Activated T-cell treated with anti-CD3 and anti-CD28 coated beads, Interleukin-2, amount 50 U/mL, for 1 hour (primary cell): Measurements from ENCODE around the gene POR.

ENCODE experiments used
- DNase-seq: peaks from one replicate; pipeline ENCODE4 v3.0.0-alpha.2; 2020

The POR gene

GRCh38 chr7:75916685-75917634 is 2.0 kb downstream of the POR start:
- no peak for DNase-seq

DNA sequence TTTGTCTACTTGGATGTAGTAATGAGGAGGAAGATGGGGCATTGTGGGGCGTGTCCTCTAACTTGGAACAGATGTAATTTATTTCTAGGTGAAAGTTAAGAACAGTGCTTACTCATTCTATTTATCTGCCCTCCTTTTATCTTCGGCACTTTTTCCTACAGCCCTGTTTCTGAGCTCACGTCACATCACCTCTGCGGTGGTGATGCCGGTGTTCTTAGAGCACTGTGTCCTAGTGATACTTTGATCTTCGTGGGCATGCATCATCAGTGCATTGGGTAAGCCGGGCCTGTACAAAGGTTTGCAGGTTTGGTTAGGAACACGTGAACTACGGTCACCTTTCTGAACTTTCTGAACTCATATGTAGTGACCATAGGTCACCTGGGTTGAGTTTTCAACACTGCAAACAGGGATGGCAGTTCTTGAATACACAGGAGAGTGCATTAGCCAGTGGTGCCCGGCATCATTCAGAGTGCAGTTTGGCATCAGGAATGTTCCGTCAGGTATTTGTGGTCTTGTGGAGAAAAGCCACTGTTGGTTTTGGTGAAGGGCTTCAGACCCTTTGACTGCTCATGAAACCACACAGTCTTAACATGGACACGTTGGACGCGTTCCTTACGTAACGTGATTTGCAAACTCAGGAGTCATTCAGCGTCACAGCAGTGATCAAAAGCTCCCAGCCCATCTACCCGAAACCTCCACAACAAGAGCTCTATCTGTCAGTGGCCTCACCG is 5.6 kb downstream of the POR start:
- peak; percentile 33 for DNase-seq

GRCh38 chr7:75921479-75921878 is 6.5 kb downstream of the POR start:
- no peak for DNase-seq

DNA sequence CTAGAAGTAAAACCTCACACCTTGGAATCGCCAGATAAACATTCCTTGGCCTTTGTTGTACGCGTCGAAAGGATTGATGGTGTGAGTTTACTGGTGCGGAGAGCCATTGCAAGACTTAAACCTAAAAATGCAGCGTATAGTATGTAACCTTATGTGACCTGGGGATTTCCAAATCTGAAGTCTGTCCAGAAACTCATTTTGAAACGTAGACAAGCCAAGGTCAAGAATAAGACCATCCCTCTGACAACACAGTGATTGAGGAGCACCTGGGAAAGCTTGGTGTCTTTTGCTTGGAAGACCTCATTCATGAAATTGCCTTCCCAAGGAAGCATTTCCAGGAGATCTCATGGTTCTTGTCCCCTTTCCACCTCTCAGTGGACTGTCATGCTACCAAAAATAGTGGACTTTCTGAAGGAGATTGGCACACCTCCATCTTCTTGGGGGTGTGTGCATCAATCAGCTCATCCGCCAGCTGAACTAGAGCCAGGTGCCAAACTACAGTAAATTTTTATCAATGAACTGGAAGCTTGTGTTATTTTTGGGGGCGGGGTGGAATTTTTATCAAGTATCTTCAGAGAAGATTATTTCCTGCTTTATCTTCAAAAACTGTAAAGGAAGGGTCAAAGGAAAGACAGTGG is 8.1 kb downstream of the POR start:
- no peak for DNase-seq

- DNase-seq: no peak
Measured at GRCh38 chr7:75924256-75924655, 9.3 kb downstream of the POR start.

DNA sequence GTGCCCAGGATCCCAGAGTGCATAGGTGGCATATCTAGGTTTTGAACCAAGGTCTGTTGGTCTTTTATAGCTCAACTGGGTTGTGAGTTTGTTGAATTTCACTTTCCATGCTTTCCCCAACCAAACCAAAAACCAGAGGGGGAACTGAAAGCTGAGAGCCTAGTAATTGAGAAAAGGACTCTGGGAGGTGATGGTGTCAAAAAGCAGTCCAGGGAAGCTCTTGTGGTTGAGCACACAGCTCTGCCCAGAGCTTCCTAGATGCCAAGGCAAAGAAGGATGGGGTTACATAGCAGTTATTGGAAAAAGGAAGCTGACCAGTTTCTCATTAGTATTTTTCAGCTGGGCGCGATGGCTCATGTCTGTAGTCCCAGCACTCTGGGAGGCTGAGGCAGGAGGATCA is 9.9 kb downstream of the POR start:
- DNase-seq: no peak

DNA sequence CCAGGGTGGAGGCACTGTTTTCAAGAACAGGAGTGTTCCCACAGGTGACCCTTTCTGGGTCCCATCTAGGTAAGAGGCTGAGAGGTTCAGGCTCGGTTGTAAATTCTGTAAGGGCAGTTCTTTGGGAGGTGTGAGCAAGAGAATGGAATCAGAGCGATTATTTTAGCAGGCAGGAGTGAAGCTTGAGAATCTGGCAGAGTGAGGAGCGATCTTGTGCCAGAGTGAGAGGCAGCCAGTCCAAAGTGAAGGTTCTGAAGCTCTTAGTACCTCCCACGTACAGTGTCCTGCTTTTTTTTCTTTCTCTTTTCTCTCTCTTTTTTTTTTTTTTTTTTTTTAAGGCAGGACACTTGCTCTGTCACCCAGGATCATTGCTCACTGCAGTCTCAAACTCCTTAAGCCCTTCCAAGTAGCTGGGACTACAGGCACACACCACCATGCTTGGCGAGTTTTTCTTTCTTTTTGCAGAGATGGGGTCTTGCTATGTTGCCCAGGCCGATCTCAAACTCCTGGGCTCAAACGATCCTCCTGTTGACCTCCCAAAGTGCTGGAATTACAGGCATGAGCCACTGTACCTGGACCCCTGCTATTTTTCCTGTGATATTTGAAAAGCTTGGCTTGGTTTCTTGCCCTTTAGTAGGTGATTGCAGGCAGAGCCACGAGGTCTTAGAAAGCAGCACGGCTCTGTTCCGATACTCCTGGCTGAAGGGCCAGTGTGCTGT is 10.9 kb downstream of the POR start:
- no peak for DNase-seq

DNA sequence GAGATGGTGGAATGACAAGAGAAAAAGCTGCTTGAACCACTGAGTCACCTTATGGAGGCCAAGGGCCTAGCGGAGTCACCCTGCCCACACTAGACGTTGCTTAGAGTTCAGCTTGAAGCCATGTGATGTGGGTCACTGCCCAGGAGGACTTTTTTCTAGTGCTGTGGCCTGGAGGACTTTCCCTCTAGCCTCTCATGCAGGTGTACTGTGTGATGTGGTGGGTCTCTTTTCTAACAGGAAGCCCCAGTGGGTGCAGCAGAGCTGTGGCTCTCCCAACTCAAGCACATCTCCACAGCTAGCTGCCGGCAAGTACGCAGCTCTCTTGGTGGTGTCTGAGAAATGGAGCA is 13.6 kb downstream of the POR start:
- peak; percentile 30 for DNase-seq

DNA sequence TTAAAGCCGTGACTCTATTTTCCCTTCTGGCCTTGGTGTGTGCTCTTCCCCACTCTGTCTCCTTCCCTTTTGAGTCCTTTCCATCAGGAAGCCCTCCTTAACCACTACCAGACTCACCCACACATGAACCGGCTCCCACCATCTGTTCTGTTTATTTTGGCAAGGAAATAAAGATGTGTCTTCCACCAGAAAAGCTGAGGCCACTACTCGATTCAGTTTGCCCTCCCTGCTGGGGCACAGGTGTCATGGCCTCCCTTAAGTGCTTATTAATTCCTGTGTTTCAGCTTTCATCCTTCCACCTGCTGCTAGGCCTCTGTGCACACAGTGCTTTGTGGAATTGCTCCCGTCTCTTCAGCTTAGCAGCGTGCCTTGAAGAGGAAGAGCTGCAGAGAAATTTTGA is 16.7 kb downstream of the POR start:
- no peak for DNase-seq

GRCh38 chr7:75937958-75938786 is 23.2 kb downstream of the POR start:
- no peak for DNase-seq

- DNase-seq: no peak
Measured at GRCh38 chr7:75938921-75939320, 24.0 kb downstream of the POR start.

DNA sequence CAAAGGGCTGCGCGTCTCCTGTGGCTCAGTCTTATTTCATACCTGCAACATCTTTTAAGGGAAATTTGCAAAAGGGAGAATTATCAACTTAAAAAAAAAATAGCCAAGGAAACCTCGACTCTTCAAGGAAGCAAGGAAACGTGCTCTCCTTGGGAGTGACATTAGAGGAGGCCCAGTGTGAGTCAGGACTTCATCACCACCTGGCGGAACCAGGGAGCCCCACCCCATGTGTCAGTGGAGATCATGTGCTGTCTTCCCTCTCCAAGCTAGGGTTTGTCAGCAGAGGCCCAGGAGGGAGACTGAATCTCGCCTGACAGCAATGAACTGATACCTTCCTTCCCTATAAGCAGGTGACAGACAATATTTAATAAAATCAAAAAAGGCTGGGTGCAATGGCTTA is 28.9 kb downstream of the POR start:
- no peak for DNase-seq

- no peak for DNase-seq
Measured at GRCh38 chr7:75944507-75944906, 29.6 kb downstream of the POR start.

DNA sequence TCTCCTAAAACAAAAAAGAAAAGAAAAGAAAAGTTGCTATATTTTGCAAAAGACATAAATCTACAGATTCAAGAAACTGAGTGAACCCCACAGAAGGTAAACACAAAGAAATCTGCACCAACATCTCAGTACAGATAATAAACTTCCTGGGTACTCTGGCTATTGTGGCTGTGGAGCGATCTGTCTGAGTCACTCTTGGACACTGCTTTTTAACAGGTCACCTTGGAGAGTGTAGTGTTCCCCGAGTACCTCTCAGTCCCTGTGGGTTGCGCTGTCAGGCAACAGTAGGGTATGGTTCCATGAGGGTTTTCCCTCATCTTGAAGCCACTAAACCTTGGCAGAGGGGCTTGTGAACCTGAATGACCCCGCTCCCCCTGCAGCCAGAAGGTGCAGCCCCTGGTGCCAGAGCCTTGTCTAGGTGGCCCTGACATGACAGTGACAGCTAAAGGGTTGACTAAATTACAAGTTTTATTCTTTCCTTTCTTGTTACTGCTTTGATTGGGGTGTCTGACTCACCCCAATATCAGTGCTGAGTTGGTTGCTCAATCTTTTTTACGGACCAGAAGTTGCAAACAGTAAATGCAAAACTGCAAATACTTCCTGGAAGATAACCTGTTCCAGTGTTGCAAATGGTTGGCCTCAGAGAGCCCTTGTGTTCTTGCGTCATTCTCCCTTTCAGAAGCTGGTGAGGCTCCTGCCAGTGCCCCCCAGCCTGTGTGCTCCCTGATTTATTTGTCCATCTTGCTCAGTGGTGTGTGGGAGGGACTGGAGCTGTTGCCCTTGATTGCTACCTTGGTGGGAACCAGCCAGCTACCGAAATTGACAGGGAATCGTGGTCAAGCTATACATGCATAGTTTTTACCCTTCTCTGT is 30.6 kb downstream of the POR start:
- DNase-seq: no peak

DNA sequence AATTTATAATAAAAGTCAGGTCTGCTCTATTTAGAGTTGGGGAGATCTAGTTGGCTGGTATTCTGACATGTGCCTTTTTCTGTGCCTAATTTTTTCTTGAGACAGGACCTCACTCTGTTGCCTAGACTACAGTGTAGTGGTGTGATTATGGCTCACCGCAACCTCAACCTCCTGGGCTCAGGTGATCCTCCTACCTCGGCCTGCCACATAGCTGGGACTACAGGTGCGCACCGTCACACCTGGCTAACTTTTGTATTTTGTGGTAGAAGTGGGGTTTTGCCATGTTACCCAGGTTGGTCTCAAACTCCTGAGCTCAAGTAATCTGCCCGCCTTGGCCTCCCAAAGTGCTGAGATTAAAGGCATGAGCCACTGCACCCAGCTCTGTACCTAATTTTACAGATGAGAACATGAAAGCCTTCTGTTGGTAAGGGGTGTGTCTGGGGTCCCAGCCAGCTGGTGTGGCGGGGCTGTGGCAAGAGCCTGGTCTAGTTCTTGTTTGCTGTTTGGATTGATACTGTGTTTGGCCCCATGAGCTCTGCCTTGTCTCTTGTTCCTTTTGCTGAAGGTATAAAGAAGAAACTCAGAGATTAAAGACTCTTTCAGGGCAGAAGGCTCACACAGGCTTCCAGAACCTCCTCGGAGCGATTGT is 31.4 kb downstream of the POR start:
- DNase-seq: no peak

DNA sequence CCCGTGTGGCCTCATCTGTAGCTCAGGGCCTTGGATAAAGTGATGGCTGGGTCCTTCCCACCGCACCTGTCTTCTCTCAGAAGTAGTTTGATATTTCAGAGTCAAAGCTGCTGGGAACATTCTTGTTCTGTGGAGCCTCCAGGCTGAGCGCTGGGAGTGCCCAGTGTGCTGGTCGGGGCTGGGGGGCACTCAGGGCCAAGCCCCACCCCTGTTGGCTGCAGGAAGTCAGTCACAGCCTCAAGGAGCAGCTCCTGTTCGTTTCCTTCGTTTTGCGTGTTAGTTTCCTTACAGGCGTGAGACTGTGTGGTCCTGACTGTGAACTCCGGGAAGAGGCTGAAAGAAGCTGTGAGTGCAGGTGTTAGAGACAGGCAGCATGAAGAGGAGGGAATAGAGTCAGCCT is 33.2 kb downstream of the POR start:
- no peak for DNase-seq

DNA sequence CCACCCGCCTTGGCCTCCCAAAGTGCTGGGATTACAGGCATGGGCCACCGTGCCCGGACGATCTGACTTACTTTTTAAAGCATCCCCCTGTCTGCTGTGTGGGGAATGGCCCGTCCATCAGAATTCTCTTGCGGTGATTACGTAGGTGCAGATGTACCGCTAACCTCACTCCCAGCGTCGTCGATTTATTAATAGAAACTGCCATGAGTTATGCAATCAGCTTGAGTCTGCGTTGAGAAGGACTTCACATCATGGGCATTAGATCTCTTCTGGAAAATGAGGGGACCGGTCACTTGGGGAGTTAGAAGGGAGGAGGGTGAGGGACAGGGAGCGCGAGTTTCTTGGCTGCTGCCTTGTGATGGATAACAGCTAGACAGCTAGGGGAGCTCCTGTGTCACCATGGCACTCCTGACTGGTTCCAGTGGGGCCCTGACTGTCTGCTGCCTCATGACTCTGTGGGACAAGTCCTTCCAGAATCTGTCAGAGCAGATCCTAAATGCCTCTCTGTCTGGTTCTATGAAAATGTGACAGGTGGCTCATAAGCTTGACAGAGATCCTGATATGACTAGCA is 35.2 kb downstream of the POR start:
- no peak for DNase-seq

GRCh38 chr7:75951506-75951905 is 36.6 kb downstream of the POR start:
- no peak for DNase-seq

- no peak for DNase-seq
Measured at GRCh38 chr7:75953431-75953830, 38.5 kb downstream of the POR start.

- DNase-seq: no peak
Measured at GRCh38 chr7:75953931-75954330, 39.0 kb downstream of the POR start.
